HG03442 (cell line): ENCODE measurements around the gene TENT4A.

Experiments
- ATAC-seq: cut with Tn5 transposase; IDR thresholded peaks from one replicate; pipeline ENCODE4 v1.9.1; 2021; ENCODE audit warnings: mild to moderate bottlenecking, moderate library complexity; ENCODE audit not compliant: unreplicated experiment

TENT4A gene

DNA sequence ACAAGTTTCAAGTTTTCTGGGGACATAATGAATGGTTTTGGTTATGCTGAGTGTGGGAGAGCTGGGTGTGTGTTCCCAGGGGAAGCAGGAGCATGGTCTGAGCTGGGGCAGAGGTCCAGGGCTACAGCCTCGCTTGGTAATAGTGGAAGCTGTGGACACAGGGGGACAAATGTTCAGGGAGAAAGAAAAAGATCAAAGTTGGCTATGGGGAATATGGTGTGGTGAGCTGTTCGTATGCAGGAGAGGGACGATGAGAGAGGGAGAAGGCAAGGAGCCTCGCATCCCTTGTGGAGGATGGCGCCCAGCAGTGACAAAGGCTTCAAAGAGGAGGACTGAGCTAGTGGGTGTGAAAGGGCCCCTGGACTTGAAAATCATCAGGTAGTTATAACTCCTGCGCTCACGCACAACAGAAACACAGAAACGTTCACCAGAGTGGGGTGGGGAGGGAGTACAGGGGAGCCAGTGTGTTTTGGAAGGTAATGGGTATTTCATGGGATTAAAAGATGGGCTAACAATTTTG is 77.2 kb downstream of the TENT4A start:
- ATAC-seq: no peak

GRCh38 chr5:6791031-6791430 is 77.8 kb downstream of the TENT4A start:
- ATAC-seq: no peak

DNA sequence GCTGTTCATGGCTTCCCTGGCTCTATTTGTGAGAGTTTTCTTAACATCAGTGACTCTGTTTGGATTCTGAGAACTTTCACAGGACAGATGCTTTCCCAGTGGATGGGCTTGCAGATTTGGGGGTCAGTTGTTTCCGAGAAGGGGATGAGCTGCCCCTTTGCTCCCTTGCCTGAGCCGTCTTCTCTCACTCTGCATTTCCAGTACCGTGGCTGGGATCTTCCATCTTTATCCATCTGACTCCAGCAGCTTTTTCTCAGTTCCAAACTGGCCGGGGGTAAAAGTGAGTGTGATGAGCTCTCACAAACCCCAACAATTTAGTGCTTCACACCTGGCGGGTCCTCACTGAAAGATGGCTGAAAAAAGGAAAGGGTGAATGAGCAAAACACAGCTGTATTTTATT is 79.1 kb downstream of the TENT4A start:
- ATAC-seq: no peak

DNA sequence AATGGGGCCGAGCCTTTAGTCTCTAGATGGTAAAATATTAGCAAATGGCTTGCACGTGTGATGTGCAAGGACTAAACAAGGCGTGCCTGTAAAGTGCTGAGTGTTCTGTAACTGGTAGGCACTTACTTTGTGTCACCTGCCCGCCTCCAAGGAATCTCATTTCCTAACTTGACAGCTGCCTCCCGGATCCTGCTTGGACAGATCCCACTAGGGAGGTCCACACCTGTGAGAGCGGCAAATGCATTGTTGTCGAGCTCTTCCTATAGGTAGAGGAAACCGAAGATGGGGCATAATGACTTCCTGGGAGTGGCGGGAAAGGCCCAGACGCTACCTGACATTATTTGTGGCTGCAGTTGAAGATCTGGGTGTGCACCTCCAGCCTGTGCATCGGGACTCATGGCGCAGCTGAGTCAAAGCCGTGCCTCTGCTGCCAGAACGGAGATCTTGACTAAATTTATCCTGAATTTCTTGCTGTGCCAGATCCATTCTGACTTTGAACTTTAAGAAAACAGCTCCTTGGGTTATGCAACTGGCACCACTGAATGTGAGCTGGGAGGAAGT is 79.8 kb downstream of the TENT4A start:
- no peak for ATAC-seq

DNA sequence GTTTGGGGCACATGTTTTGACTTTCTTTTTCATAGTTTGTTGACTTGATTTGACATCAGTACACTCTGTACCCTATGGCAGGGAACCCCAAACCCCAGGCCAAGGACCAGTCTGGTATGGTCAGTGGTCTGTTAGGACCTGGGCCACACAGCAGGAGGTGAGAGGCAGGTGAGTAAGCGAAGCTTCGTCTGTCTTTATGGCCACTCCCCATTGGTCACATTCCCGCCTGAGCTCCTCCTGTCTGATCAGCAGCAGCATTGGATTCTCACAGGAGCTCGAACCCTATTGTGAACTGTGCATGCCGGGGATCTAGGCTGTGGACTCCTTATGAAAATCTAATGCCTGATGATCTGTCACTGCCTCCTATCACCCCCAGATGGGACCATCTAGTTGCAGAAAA is 88.0 kb downstream of the TENT4A start:
- no peak for ATAC-seq

DNA sequence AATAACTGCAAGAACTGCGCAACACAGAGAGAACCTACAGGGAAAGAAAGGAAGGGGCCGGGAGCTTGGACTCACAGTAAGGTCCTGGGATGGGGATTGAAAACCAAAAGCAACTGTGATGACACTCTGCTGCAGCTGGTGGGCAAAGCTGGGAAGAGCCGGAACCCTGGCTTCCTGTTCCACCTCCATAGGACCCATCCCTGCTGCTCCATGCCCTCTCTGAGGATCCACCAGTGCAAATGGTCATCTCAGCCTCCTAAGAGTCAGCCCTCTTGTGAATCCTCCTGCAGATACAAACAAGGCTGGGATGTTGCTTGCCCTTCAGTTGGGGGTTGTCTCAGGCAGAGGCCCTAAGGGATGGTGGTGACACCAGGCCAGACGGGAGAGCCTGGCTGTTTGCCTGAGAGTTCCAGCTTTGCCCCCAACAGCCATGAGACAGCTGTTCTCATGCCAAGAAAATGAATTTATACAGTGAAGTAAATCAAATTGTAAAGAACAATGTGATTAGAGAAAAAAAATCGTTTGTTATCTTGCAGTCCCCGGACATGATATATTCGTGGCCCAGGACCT is 90.8 kb downstream of the TENT4A start:
- ATAC-seq: no peak

DNA sequence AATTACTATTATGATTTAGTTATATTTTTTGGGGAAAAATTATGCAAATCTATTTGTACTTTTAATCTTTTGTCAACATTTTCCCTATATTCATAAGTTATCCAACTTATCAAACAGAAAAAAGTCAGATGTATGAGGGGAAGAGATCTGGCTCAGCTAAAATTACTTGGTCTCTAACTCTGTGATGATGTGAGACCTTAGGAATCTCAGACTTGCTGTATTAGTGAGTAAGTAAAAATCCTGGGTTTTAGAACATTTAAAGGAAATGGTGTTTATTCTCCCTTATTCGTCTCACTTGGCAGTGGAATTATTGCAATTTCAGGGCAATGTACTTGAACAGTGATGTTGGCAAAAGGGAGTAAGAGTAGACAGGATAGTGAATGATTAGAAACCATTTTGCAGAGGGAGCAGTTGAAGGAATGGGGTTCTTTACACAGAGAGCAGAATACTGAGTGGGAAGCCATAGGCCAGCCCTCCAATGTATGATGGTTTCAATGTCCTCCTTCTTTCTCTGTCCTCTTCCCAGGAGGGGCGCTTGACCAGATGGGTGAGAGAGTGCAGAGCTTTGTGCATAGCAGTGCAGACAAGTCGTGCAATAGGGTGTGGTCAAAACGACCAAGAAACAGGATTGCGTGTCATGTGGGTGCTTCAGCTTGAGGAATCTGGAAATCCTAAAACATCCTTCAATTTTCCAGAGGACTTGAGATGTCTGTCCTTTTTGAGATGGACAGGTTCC is 91.7 kb downstream of the TENT4A start:
- no peak for ATAC-seq

DNA sequence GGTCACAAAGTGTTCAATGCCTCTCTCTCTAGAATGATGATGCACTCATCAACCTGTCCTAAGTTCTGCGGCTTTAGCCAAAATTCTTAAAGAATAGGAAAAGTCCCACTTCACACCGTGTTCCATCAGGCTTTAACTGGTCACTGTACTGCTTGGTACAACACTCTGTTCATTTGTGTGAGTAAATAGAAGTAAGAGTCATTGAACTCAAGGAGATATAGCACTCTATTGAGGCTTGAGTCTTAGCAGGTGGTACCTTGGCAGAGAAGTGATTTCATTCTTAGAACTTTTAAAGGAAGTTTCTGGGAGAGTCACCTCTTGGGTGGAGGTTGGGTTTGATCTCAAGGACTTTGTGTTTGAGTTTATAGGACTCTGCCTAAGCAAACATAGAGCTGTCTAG is 92.6 kb downstream of the TENT4A start:
- ATAC-seq: no peak
